Activated naive CD4-positive, alpha-beta T cell treated with anti-CD3 and anti-CD28 coated beads, Interleukin-2, amount 50 U/mL, for 72 hours (primary cell): ENCODE measurements around the gene NADSYN1. TPM values are rescaled to one million over a fixed set of nuclear protein-coding genes. Genes with fewer than 3 reads are reported as not detected.

Experiments used
- ATAC-seq, 2 donors: fragments of 150-1000 bp; cut with Tn5 transposase; 2 replicates each; pipeline ENCODE4 v1.10.0; 2021; ENCODE audit warnings: mild to moderate bottlenecking in 2 of 2, moderate library complexity in 2 of 2
- DNase-seq, 2 donors: peaks; one replicate each; pipeline ENCODE4 v3.0.0; 2021 to 2022; ENCODE audit warnings: low spot score in 2 of 2
- H3K27ac Mint-ChIP-seq, 2 donors: one replicate each; pipeline ENCODE4 v1.8.0; 2022; ENCODE audit warnings: mild to moderate bottlenecking in 2 of 2, mixed read lengths in 2 of 2
- H3K36me3 Mint-ChIP-seq, 2 donors: one replicate each; pipeline ENCODE4 v1.8.0; 2022; ENCODE audit warnings: mixed read lengths in 2 of 2
- H3K9me3 Mint-ChIP-seq, 2 donors: one replicate each; pipeline ENCODE4 v1.8.0; 2022; ENCODE audit warnings: mixed read lengths in 2 of 2
- total RNA-seq, 2 donors: library from RNA; stranded (reverse); gene quantifications; one replicate each; pipeline ENCODE4 v1.2.3, GENCODE V29; 2022

NADSYN1 gene
- total RNA-seq, 2 donors from 2014 or later, result 102 to 135 TPM

DNA sequence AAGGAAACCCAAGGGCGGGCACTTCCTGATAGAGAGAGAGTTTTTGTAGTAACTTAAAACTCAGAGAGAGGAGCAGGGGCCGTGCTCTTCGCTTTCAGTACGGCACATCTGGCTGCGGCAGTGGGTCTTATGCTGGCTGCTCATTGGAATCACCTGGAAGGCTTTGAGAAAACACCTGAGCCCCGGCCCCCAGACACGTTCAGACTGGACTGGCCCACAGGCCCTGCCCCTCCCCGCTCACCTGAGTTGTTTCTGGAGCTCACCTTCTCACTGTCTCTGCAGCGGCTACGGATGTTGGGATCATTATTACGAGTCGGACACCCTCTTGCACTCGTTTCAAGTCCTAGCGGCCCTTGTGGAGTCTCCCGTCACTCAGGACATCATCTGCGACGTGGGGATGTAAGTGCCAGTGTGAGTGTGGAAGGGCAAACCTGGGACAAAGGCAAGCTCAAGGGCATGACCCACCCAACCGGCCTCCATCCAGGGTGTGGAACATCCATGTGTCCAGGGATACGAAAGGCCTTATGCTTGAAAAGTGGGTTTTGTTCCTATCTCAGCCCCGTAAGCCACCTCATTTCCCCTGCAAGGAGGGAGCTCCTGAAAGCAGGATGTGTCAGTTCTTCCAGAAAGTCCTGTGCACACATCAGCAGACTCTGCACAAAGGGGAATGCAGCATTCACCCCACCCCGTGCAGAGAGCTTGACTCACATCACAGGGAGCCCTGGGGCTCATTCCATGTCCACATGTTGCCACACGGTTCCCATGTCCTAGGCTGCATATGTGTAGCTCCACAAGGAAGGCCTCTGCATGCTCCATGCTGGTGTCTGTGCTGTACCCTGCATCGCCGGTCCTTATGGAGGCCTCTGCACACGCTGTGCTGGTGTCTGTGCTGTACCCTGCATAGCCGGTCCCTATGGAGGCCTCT lies 5.4 kb downstream of the NADSYN1 start:
- no peak for DNase-seq
- H3K27ac Mint-ChIP-seq, result no peak overlapping the region
- H3K9me3 Mint-ChIP-seq, result no peaks in the 10 kb centered on the region
- peaks cover 28 to 35% of the 10 kb centered on the region in 2 donors for H3K36me3 Mint-ChIP-seq
- ATAC-seq, result peak in 1 of 2 donors; percentile 9

DNA sequence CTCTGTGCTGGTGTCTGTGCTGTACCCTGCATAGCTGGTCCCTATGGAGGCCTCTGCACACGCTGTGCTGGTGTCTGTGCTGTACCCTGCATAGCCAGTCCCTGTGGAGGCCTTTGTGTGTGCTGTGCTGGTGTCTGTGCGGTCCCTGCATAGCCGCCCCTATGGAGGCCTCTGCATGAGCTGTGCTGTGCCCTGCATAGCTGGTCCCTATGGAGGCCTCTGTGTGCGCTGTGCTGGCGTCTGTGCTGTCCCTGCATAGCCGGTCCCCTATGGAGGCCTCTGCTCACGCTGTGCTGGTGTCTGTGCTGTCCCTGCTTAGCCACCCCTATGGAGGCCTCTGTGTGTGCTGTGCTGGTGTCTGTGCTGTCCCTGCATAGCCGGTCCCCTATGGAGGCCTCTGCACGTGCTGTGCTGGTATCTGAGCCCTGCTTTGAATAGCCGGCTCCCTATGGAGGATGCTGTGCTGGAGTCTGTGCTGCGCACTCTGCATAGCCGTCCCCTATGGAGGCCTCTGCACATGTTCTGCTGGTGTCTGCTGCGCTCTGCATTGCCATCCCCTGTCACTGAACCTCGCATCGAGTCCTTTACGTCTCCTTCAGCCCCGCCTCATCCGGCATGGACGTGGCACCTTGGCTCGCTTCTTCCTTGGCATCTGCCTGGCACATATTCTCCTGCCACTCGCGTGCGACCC lies 6.2 kb downstream of the NADSYN1 start:
- ATAC-seq (peak in 1 of 2 donors; percentile 36), DNase-seq (no peak)
- peaks cover 25 to 32% of the 10 kb centered on the region in 2 donors for H3K36me3 Mint-ChIP-seq
- no peaks in the 10 kb centered on the region for H3K9me3 Mint-ChIP-seq
- H3K27ac Mint-ChIP-seq, result no peak overlapping the region

DNA sequence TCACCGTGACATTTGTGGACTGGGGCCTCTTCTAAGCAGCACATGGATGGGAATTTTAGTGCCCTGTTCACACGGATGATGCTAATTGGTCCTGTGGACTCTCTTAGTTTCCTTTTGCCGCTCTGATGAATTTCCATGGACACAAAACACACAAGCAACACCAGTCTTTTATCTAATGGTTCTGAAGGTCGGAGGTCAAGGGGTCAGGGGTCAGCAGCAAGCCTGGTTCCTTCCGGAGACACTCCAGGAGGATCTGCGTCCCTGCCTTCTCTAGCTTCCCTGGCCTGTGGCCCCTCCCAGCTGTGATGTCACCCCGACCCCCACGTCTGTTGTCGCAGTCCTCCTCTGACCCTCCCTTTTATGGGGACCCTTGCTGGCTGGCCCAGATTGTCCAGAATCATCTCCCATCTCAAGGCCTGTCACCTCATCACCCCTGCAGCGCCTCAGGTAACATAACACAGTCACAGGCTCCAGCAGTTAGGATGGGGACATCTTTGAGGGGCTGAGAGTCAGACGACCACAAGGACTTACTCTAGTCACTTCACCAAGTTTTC lies 6.8 kb downstream of the NADSYN1 start:
- DNase-seq (no peak), ATAC-seq (no peak)
- Mint-ChIP-seq H3K36me3 (peaks cover 25 to 28% of the 10 kb centered on the region in 2 donors), H3K27ac (no peak overlapping the region), H3K9me3 (no peaks in the 10 kb centered on the region)

DNA sequence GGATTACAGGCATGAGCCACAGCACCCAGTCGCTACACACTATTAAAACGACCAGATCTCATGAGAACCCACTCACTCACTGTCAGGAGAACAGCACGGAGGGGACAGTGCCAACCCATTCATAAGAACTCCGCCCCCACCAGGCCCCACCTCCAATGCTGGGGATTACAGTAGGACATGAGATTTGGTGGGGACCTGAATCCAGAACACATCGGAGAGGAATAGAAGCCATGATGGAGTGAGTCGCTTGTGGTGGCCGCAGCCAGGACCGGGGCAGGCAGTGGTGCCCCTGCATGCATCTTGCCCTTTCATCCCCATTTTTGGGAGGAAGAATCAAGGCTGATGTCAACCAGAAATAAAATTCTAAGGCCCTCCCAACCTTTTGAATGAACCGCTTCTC lies 8.7 kb downstream of the NADSYN1 start:
- no peak overlapping the region for H3K27ac Mint-ChIP-seq
- H3K9me3 Mint-ChIP-seq, result no peaks in the 10 kb centered on the region
- ATAC-seq, result no peak
- DNase-seq, result no peak
- peaks cover 14 to 21% of the 10 kb centered on the region in 2 donors for H3K36me3 Mint-ChIP-seq

DNA sequence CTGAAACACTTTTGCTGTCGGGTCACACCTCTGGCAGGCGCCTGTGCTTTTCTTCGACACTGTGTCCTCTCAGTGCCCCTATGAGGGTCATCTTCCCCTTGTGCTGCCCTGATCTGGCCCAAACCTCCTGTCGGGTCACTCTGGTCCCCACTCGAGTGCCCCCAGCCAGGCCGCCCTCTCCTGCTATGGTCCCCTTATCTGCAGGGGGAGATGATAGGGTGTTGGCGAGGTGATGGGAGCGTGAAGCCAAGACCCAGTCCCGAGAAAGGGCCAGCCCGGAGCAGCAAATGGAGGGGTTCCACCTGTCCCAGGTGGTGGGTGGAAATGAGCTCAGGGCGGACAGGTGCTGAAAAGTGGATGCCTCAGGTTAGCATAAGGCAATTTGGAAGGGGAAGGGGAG lies 9.7 kb downstream of the NADSYN1 start:
- Mint-ChIP-seq H3K27ac (peak overlapping the region in 1 of 2 donors; percentile 57), H3K36me3 (peaks cover 14 to 31% of the 10 kb centered on the region in 2 donors), H3K9me3 (no peaks in the 10 kb centered on the region)
- DNase-seq, result no peak
- no peak for ATAC-seq

DNA sequence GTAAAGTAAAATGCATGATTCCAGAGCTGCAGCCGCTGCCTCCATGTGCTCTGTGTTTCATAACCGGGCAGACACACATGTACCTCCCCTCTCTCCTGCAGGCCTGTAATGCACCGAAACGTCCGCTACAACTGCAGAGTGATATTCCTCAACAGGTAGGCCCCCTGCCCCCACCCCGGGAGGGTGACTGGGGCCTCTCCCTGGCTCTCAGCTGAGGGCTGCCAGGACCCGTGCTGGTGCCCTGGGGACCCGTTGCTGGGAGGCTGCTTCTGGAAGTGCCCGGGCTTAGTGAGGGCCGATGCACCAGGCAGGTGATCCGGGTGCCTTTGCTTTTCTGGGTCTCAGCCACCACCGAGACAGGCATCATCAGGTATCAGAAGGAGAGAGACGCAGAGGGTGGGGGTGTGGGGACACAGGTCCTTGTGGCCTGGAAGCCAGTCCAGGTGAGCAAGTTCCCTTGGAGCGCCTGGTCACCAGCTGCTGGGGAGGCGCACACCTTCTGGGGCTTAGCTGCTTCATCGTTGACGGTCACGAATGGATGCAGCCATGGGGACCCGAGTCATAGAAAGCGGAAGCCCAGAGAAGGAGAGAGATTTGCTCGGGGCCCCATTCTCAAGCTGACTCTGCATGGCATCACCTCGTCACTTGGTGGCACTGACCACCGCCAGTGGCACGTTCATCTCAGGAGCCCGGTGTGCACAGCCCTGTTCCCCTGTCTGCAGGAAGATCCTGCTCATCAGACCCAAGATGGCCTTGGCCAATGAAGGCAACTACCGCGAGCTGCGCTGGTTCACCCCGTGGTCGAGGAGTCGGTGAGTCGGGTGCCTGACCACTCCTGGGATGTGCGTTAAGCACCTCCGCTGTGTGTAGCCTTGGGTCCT lies 10.6 kb downstream of the NADSYN1 start:
- H3K9me3 Mint-ChIP-seq, result no peaks in the 10 kb centered on the region
- peak overlapping the region in 1 of 2 donors; percentile 46 for H3K27ac Mint-ChIP-seq
- DNase-seq, result no peak
- no peak for ATAC-seq
- H3K36me3 Mint-ChIP-seq, result peaks cover 15 to 32% of the 10 kb centered on the region in 2 donors

DNA sequence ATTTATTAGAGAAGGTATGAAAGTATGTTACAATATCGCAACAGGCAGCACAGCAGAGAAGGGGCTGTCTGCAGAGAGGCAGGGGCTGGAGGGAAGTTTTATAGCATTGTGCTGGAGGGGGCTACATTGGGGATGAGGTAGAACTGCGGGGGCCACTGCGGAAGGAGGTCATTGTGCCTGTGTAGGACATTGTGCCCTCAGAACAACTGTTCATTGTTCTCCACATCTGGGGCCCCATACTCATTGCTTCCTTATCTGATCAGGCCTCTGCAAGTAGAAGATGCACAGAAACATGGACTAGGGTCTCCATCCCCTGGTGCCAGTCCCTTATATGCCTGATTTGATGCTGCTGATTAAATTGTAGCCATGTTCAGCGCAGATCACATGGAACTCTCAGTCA lies 12.1 kb downstream of the NADSYN1 start:
- no peak for ATAC-seq
- Mint-ChIP-seq H3K27ac (no peak overlapping the region), H3K36me3 (peaks cover 16 to 25% of the 10 kb centered on the region in 2 donors), H3K9me3 (no peaks in the 10 kb centered on the region)
- no peak for DNase-seq

DNA sequence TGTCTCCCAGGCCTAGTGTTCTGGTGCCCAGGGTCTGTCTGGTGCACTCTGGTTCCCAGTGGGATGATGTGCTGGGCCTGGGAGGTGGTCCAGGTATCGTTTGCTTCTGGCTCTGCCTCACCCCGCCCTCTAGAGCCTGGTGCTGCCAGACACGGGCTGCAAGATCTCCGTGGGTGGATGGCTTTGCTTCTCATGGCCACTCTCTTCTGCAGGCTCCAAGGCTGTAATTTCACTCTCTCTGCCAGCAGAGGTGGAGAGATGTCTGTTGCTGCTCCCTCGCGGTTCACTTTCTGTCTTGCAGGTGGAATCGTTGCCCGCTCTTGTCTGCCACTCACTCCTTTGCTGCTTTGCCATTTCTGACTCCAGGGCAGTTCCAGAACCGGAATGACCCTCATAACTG lies 13.4 kb downstream of the NADSYN1 start:
- DNase-seq (no peak), ATAC-seq (no peak)
- Mint-ChIP-seq H3K36me3 (peaks cover 8 to 17% of the 10 kb centered on the region in 2 donors), H3K9me3 (no peaks in the 10 kb centered on the region), H3K27ac (peak overlapping the region in 1 of 2 donors; percentile 24)

DNA sequence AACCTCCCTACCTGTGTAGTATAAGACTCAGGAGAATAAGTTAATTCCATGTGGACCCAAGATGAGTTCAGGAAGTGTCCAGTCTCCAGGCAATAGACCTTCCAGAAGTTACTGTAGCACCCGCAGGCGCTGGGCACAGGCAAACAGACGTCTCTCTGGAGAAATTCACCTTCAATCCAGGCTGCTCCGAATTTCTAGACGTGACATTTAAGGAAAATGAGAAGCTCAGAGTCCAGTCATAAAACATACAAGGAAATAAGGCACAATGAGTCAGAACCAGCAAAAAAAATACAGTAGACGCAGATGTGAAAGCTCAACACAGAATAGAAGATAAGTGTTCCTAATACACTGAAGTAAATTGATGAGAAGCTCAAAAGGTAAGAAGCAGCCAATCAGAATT lies 14.2 kb downstream of the NADSYN1 start:
- Mint-ChIP-seq H3K36me3 (peaks cover 8 to 17% of the 10 kb centered on the region in 2 donors), H3K9me3 (no peaks in the 10 kb centered on the region), H3K27ac (peak overlapping the region in 1 of 2 donors; percentile 10)
- DNase-seq (no peak), ATAC-seq (no peak)

DNA sequence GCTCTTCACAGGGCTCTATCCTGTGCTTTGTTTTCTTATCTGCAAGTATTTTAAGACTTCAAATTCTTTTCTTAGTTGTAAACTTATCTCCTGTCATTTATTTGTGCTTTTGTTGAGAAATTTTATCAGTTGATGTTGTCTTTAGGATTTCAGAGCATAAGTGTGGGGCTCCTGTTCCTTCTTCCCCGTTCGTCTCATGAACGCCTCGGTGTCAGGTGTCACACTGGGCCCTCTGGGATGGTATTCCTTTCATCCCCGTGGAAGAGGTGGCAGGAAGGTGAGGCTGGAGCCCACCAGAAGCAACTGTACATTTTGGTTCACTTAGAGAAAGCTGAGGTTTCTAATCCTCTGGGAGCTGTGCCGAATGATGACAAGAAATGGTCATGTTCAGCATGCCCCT lies 17.9 kb downstream of the NADSYN1 start:
- DNase-seq, result no peak
- H3K9me3 Mint-ChIP-seq, result no peaks in the 10 kb centered on the region
- ATAC-seq, result no peak
- peaks cover 8 to 22% of the 10 kb centered on the region in 2 donors for H3K36me3 Mint-ChIP-seq
- peak overlapping the region in 1 of 2 donors; percentile 5 for H3K27ac Mint-ChIP-seq

DNA sequence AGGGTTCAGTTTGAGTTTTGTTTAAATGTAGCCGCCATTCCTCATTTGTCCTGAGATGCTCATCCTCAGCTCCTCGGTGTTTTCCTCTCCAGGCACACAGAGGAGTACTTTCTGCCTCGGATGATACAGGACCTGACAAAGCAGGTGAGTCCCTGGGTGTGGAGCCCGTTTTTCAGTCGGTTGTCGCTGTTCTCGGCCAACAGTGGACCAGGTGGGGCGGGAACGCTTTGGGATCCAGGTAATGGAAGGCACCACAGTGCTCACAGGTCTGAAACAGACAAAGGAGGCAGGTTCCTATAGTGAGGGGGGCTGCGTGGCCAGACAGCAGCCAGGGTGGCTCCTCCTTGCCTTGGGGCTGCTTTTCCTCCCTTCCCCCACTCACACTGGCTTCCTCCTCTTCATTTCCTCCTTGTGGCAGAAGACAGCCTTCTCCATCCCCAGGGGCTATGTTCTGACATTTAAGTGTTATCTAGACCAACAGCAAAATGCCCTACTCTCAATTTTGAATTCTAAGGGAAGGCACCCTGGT lies 19.4 kb downstream of the NADSYN1 start:
- H3K36me3 Mint-ChIP-seq, result peaks cover 8 to 14% of the 10 kb centered on the region in 2 donors
- DNase-seq (no peak), ATAC-seq (no peak)
- H3K27ac Mint-ChIP-seq, result no peak overlapping the region
- no peaks in the 10 kb centered on the region for H3K9me3 Mint-ChIP-seq

DNA sequence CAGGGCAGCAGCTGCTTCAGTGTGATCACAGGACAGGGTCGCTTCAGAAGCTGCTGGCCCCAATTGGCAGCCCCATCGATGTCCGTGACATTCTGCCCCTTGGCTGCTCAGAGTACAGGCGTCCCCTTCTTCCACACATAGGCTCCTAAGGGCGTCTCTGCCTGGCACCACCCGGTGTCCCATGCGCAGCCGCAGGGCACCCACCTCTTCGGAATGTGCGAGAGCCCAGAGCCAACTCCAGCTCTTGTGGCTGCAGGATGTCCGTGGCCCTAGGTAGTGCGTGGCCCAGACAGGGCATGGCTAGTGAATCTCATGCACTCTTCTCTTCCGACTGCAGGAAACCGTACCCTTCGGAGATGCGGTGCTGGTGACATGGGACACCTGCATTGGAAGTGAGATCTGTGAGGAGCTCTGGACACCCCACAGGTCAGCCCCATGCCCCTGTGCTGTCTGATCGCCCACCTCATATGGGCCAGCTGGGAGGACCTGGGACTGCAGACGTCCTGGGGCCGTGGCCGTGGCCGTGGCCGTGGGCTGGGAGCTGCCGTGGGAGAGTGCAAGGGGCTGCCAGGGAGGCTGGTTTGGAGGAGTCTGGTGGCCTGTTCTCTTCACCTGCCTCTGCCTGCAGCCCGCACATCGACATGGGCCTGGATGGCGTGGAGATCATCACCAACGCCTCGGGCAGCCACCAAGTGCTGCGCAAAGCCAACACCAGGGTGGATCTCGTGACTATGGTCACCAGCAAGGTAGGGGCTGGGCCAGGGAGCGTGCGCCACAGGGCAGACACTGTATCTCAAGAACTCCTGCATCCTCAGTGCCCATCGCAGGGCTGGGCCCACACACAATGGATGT lies 20.2 kb downstream of the NADSYN1 start:
- ATAC-seq (no peak), DNase-seq (no peak)
- H3K9me3 Mint-ChIP-seq, result no peaks in the 10 kb centered on the region
- no peak overlapping the region for H3K27ac Mint-ChIP-seq
- H3K36me3 Mint-ChIP-seq, result peaks cover 8 to 13% of the 10 kb centered on the region in 2 donors

DNA sequence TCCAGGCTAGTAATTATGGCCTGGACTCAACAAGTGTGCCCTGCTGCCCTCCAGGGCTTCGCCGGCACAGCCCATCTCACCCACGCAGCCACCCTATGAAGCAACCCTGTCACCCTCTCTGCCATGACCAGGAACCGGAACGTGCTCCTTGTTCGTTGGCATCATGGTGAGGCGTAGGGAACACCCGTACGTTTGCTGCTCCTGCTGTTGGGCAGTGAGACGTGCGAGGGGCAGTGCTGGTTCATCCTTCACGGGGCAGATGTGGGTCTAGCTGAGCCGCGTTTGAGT lies 20.7 kb downstream of the NADSYN1 start:
- H3K36me3 Mint-ChIP-seq, result peaks cover 5 to 15% of the 10 kb centered on the region in 2 donors
- H3K9me3 Mint-ChIP-seq, result no peaks in the 10 kb centered on the region
- ATAC-seq (no peak), DNase-seq (no peak)
- peak overlapping the region in 1 of 2 donors; percentile 25 for H3K27ac Mint-ChIP-seq

DNA sequence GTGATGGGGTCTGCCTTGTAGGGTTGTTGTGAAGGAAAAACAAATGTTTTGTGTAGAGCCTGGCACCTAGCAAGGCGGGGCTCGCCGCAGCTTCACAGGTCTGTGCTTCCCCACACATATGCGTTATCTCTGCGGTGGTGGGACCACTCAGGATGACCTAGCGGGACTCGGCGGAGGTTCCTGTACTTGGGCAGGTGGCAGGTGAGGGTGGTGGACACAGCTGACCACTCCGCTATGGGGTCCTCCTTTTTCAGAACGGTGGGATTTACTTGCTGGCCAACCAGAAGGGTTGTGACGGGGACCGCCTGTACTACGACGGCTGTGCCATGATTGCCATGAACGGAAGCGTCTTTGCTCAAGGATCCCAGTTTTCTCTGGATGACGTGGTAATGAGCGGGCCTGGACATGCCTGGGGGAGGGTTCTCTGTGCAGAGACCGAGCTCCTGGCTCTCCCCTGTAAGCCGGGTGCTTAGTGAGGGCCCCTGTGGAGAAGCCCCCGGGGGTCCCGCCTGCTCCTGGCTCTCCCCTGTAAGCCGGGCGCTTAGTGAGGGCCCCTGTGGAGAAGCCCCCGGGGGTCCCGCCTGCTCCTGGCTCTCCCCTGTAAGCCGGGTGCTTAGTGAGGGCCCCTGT lies 21.3 kb downstream of the NADSYN1 start:
- Mint-ChIP-seq H3K9me3 (no peaks in the 10 kb centered on the region), H3K27ac (peak overlapping the region in 1 of 2 donors; percentile 25), H3K36me3 (peaks cover 0 to 15% of the 10 kb centered on the region in 2 donors)
- DNase-seq (no peak), ATAC-seq (no peak)
